Retinal pigment epithelial cell (primary cell): Measurements from ENCODE around the gene DUSP5.
A peak's percentile ranks its signal among the peaks of the same experiment; 100 is the strongest.

Source experiments
- DNase-seq: peaks from one replicate; pipeline ENCODE4 v3.0.0-alpha.2; 2010; ENCODE audit warnings: low read depth
- H3K4me3 ChIP-seq: 2 replicates; pipeline ENCODE4 v1.5.1; 2011; ENCODE audit warnings: mild to moderate bottlenecking, low read length, control low read depth, moderate library complexity
- TF ChIP-seq, protein P1 (sequence below): conservative IDR thresholded peaks from 2 replicates; pipeline ENCODE4 v1.5.1; 2011; ENCODE audit warnings: low read depth, low read length, control low read depth, inconsistent platforms

Gene DUSP5

GRCh38 chr10:110497438-110498086, at the start of gene DUSP5:
Gene DUSP5 (plus strand): TSS chr10:110497907. CDS start chr10:110498122, 215 bp downstream.
- DNase-seq, result no peak
- TF ChIP-seq, protein P1, sequence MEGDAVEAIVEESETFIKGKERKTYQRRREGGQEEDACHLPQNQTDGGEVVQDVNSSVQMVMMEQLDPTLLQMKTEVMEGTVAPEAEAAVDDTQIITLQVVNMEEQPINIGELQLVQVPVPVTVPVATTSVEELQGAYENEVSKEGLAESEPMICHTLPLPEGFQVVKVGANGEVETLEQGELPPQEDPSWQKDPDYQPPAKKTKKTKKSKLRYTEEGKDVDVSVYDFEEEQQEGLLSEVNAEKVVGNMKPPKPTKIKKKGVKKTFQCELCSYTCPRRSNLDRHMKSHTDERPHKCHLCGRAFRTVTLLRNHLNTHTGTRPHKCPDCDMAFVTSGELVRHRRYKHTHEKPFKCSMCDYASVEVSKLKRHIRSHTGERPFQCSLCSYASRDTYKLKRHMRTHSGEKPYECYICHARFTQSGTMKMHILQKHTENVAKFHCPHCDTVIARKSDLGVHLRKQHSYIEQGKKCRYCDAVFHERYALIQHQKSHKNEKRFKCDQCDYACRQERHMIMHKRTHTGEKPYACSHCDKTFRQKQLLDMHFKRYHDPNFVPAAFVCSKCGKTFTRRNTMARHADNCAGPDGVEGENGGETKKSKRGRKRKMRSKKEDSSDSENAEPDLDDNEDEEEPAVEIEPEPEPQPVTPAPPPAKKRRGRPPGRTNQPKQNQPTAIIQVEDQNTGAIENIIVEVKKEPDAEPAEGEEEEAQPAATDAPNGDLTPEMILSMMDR, result no peak
- peak within 1 kb of the TSS; percentile 79 for H3K4me3 ChIP-seq

- TF ChIP-seq, protein P1, result no peak
- H3K4me3 ChIP-seq, result no peak overlapping the region
These were observed 48.9 kb upstream of the DUSP5 start for GRCh38 chr10:110448682-110449418.

DNA sequence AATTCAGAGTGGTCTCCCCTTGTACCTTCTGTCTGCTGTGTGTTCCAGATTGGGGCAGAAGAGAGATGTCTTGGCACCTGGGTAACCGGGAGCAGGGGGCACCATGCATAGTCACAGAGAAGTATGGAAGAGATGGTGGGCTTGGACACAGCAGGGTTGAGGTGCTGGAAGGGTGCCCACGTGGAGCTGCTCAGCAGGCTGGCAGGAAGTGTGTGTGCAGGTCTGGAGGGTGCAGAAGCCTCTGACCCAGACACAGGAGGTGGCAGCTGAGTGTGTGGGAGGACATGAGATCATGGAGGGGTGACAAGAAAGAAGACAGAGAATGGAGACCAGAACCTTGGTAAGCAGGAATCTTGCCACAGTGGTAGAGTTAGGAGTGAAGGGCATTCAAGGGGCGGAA, 42.3 kb upstream of the DUSP5 start:
- TF ChIP-seq, protein P1, result no peak
- no peak for DNase-seq
- no peak overlapping the region for H3K4me3 ChIP-seq

More at GRCh38 chr10:110448682-110449418, 48.9 kb upstream of the DUSP5 start:
- no peak for DNase-seq

- DNase-seq, result no peak
- H3K4me3 ChIP-seq, result no peak overlapping the region
- TF ChIP-seq, protein P1, result no peak
These were observed 41.7 kb upstream of the DUSP5 start for GRCh38 chr10:110456046-110456445.

DNA sequence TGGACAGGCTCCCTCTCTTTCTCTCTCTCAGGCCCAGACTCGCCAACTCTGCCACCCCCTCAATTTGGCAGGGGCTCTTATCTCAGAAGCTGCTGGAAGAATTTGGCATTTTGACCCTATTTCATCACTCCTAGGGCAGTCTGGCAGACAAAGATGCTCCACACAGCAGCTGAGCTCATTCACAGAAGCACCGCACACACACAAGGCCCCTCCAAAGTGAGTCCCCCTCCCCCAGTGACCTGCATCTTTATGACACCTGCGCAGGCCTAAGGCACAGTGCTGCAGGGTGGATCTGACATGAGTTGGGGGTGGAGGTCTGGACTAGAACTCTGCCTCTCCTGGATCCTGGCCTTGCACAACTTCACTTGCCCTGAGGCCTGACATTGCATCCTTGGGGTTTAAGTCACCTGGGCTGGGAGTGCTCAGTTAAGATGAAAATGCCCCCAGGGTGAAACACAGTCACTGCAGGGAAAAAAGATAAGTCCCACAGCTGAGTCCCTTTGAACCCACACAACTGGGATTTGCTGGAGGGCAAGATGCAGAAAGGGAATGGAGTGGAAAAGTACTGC, 41.1 kb upstream of the DUSP5 start:
- H3K4me3 ChIP-seq, result no peak overlapping the region
- TF ChIP-seq, protein P1, result no peak
- no peak for DNase-seq

GRCh38 chr10:110457851-110458250, 39.9 kb upstream of the DUSP5 start:
- H3K4me3 ChIP-seq, result no peak overlapping the region
- TF ChIP-seq, protein P1, result no peak
- DNase-seq, result no peak
